Esophagus squamous epithelium (tissue), 4 donors: ENCODE results near the gene HAPLN3.

Experiments
- CTCF ChIP-seq, 6 experiments: fragments of 450-650 bp in 4 of 6; fragments of 200-600 bp in 2 of 6; sonication (generic) in 2 of 6; IDR thresholded peaks; one replicate each; pipeline ENCODE4 v1.5.1; 2016 to 2019; ENCODE audit warnings: antibody characterized with exemption in 6 of 6, mild to moderate bottlenecking in 4 of 6, moderate library complexity in 4 of 6
- POLR2A ChIP-seq, 4 donors: fragments of 450-650 bp; IDR thresholded peaks; one replicate each; pipeline ENCODE4 v1.6.1; 2017; ENCODE audit warnings: antibody characterized with exemption in 4 of 4, mild to moderate bottlenecking in 4 of 4, moderate library complexity in 3 of 4

- TF ChIP-seq CTCF (IDR thresholded peaks at IDR 0.05): no peak
- no peak for TF ChIP-seq POLR2A (IDR thresholded peaks at IDR 0.05)
These were observed 45.8 kb downstream of the HAPLN3 start for GRCh38 chr15:88849376-88850072.
